Common myeloid progenitor, CD34-positive (primary cell): Measurements from ENCODE around the gene IGSF22.
"Not testable (repeated sequence)": the region's sequence is repeated elsewhere in the genome, so short reads cannot be mapped to it uniquely, and the experiment has no call there.

Source experiments
- CTCF ChIA-PET: fragments of 350-600 bp; sonication (Branson Sonifier 250); formaldehyde crosslinking; loops from one replicate; lab custom pipeline; 2021; ENCODE audit warnings: antibody characterized with exemption; lab: Charles Lee
- POLR2A ChIA-PET: fragments of 350-600 bp; sonication (Branson Sonifier 250); formaldehyde crosslinking; loops from one replicate; lab custom pipeline; 2021; ENCODE audit warnings: antibody characterized with exemption; lab: Charles Lee
- DNase-seq, 3 donors: peaks; one replicate each; pipeline versions ENCODE4 v3.0.0 to v3.0.0-alpha.2; 2013
- H3K27ac ChIP-seq, 2 experiments: 1 replicate in 1 of 2; 2 replicates in 1 of 2; pipeline ENCODE4 v1.7.0; 2013; ENCODE audit warnings: inconsistent platforms in 2 of 2, low read length in 2 of 2, mild to moderate bottlenecking in 2 of 2, low read depth in 1 of 2, moderate library complexity in 1 of 2; ENCODE audit not compliant: severe bottlenecking in 2 of 2, insufficient read depth in 1 of 2, poor library complexity in 1 of 2
- H3K27me3 ChIP-seq, 5 experiments: replicated peaks in 2 of 5; 1 replicate in 3 of 5; 2 replicates in 2 of 5; pipeline versions ENCODE4 v1.6.1 to v1.7.0; 2013; ENCODE audit warnings: low read length in 4 of 5, mild to moderate bottlenecking in 2 of 5, moderate library complexity in 2 of 5, inconsistent platforms in 1 of 5; ENCODE audit not compliant: insufficient read depth in 5 of 5, control insufficient read depth in 4 of 5
- H3K36me3 ChIP-seq, 4 experiments: 1 replicate in 2 of 4; 2 replicates in 2 of 4; pipeline versions ENCODE4 v1.6.1 to v1.7.0; 2013; ENCODE audit warnings: low read length in 3 of 4, control low read depth in 1 of 4, mild to moderate bottlenecking in 1 of 4; ENCODE audit not compliant: control insufficient read depth in 4 of 4, insufficient read depth in 4 of 4
- H3K4me1 ChIP-seq, 4 experiments: 1 replicate in 3 of 4; 2 replicates in 1 of 4; pipeline versions ENCODE4 v1.6.1 to v1.7.1; 2013; ENCODE audit warnings: low read length in 3 of 4, mild to moderate bottlenecking in 3 of 4, control low read depth in 1 of 4, inconsistent platforms in 1 of 4, moderate library complexity in 1 of 4; ENCODE audit not compliant: control insufficient read depth in 4 of 4, insufficient read depth in 4 of 4; ENCODE audit errors: control extremely low read depth in 1 of 4
- H3K4me3 ChIP-seq, 7 experiments: 1 replicate in 4 of 7; 2 replicates in 3 of 7; pipeline versions ENCODE4 v1.5.1 to v1.7.0; 2013; ENCODE audit warnings: mild to moderate bottlenecking in 7 of 7, low read length in 6 of 7, moderate library complexity in 6 of 7, inconsistent platforms in 2 of 7, low read depth in 2 of 7, control low read depth in 1 of 7; ENCODE audit not compliant: insufficient read depth in 4 of 7, control insufficient read depth in 1 of 7; ENCODE audit errors: extremely low read depth in 1 of 7
- H3K9me3 ChIP-seq, 5 experiments: 1 replicate in 4 of 5; 2 replicates in 1 of 5; pipeline versions ENCODE4 v1.6.1 to v1.7.1; 2013; ENCODE audit warnings: low read length in 4 of 5, mild to moderate bottlenecking in 2 of 5, inconsistent platforms in 1 of 5, low read depth in 1 of 5, moderate library complexity in 1 of 5; ENCODE audit not compliant: control insufficient read depth in 4 of 5, insufficient read depth in 2 of 5; ENCODE audit errors: control extremely low read depth in 1 of 5
- WGBS: methylation state at CpG from one replicate; pipeline ENCODE4 v1.1.5; 2013; ENCODE audit not compliant: insufficient coverage; 5-methylcytosine and 5-hydroxymethylcytosine counted together

Gene IGSF22

GRCh38 chr11:18669711-18670110 is 56.3 kb downstream of the IGSF22 start:
- ChIA-PET POLR2A (no interaction called here), CTCF (interaction anchor here (0.7 to 1.2 kb wide), 2 partner anchors 60 to 62 kb away, joined by 3 to 4 read pairs; no protein-coding TSS in a partner anchor)
- Histone ChIP-seq H3K36me3 (no peaks in the 10 kb centered on the region), H3K4me3 (no peak overlapping the region), H3K27me3 (peaks cover 0 to 5% (median 2%) of the 10 kb centered on the region in 5 experiments), H3K9me3 (no peaks in the 10 kb centered on the region), H3K27ac (no peak overlapping the region), H3K4me1 (peaks cover 0 to 12% (median 4%) of the 10 kb centered on the region in 4 experiments)
- WGBS: 100% methylated on average over 3 of the region's 4 CpGs
- no peak for DNase-seq

- no peak for DNase-seq
- Histone ChIP-seq H3K27ac (no peak overlapping the region), H3K36me3 (no peaks in the 10 kb centered on the region), H3K4me1 (peaks cover 0 to 12% (median 4%) of the 10 kb centered on the region in 4 experiments), H3K27me3 (peaks cover 0 to 5% (median 2%) of the 10 kb centered on the region in 5 experiments), H3K9me3 (no peaks in the 10 kb centered on the region), H3K4me3 (no peak overlapping the region)
- WGBS: 25% methylated on average over 2 of the region's 2 CpGs
- ChIA-PET POLR2A (no interaction called here), CTCF (no interaction called here)
Observed at GRCh38 chr11:18669219-18669596, 56.8 kb downstream of the IGSF22 start.

GRCh38 chr11:18668131-18668530 is 57.9 kb downstream of the IGSF22 start:
- H3K9me3 ChIP-seq: no peaks in the 10 kb centered on the region
- no peak overlapping the region for H3K27ac ChIP-seq
- WGBS: 98% methylated on average over 3 of the region's 4 CpGs
- H3K36me3 ChIP-seq: no peaks in the 10 kb centered on the region
- DNase-seq: no peak
- H3K4me3 ChIP-seq: no peak overlapping the region
- CTCF ChIA-PET: no interaction called here
- peaks cover 0 to 5% (median 2%) of the 10 kb centered on the region in 5 experiments for H3K27me3 ChIP-seq
- H3K4me1 ChIP-seq: peaks cover 0 to 12% (median 4%) of the 10 kb centered on the region in 4 experiments
- POLR2A ChIA-PET: no interaction called here

GRCh38 chr11:18665353-18665872 is 60.6 kb downstream of the IGSF22 start:
- H3K4me1 ChIP-seq: peaks cover 0 to 12% (median 3%) of the 10 kb centered on the region in 4 experiments
- H3K36me3 ChIP-seq, DNase-seq, H3K27ac ChIP-seq, H3K4me3 ChIP-seq, POLR2A ChIA-PET, H3K9me3 ChIP-seq, H3K27me3 ChIP-seq: not testable (repeated sequence)
- 81% methylated on average over 3 of the region's 10 CpGs for whole genome bisulfite sequencing
- CTCF ChIA-PET: interaction anchor here (0.6 kb wide), 1 partner anchor 297 kb away, joined by 3 read pairs; no protein-coding TSS in a partner anchor

DNA sequence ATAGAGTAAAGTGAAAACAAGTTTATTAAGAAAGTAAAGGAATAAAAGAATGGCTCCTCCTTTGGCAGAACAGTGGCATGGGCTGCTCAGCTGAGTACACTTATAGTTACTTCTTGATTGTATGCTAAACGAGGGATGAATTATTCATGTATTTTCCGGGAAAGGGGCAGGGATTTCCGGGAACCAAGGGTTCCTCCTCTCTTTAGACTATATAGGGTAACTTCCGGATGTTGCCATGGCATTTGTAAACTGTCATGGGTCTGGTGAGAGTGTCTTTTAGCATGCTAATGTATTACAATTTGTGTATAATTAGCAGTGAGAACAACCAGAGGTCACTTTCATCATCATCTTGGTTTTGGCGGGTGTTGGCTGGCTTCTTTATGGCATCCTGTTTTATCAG is 68.3 kb downstream of the IGSF22 start:
- Histone ChIP-seq H3K4me3 (no peak overlapping the region), H3K36me3 (no peaks in the 10 kb centered on the region), H3K27ac (no peak overlapping the region), H3K9me3 (peaks cover 0 to 5% (median 4%) of the 10 kb centered on the region in 5 experiments), H3K27me3 (no peaks in the 10 kb centered on the region), H3K4me1 (no peaks in the 10 kb centered on the region)
- DNase-seq: no peak
- POLR2A ChIA-PET: no interaction called here
- CTCF ChIA-PET: no interaction called here
- WGBS: 87% methylated on average over 2 of the region's 5 CpGs
